ENCODE data around the gene RFXANK.

The RFXANK gene

GRCh38 chr19:19185853-19186740, 6.0 kb upstream of the RFXANK start:
- Histone ChIP-seq H3K4me3 (ENCODE audit: low read depth in 1 of 2, low read length in 2 of 2) (no peak overlapping the region), H3K27me3 (ENCODE audit: control insufficient read depth in 1 of 2, insufficient read depth in 2 of 2, low read length in 2 of 2) (no peaks in the 10 kb centered on the region), H3K27ac (ENCODE audit: low read depth, low read length) (no peak overlapping the region), H3K4me1 (ENCODE audit: control insufficient read depth in 1 of 2, insufficient read depth in 2 of 2, low read length in 2 of 2) (peaks cover 0 to 15% of the 10 kb centered on the region in 2 donors), H3K9ac (ENCODE audit: low read depth in 1 of 2, low read length in 2 of 2) (no peak overlapping the region), H3K9me3 (ENCODE audit: control insufficient read depth in 1 of 2, low read length in 2 of 2) (peaks cover 0 to 2% of the 10 kb centered on the region in 2 donors), H3K36me3 (ENCODE audit: control insufficient read depth in 1 of 2, insufficient read depth in 2 of 2, low read length in 2 of 2) (peaks cover 16 to 36% of the 10 kb centered on the region in 2 donors)

- H3K4me3 ChIP-seq (ENCODE audit: low read depth in 1 of 2, low read length in 2 of 2), result no peak overlapping the region
- peaks cover 16 to 29% of the 10 kb centered on the region in 2 donors for H3K36me3 ChIP-seq (ENCODE audit: control insufficient read depth in 1 of 2, insufficient read depth in 2 of 2, low read length in 2 of 2)
- H3K9ac ChIP-seq (ENCODE audit: low read depth in 1 of 2, low read length in 2 of 2), result no peak overlapping the region
- no peak overlapping the region for H3K27ac ChIP-seq (ENCODE audit: low read depth, low read length)
- peaks cover 0 to 2% of the 10 kb centered on the region in 2 donors for H3K9me3 ChIP-seq (ENCODE audit: control insufficient read depth in 1 of 2, low read length in 2 of 2)
- no peaks in the 10 kb centered on the region for H3K27me3 ChIP-seq (ENCODE audit: control insufficient read depth in 1 of 2, insufficient read depth in 2 of 2, low read length in 2 of 2)
- peaks cover 0 to 19% of the 10 kb centered on the region in 2 donors for H3K4me1 ChIP-seq (ENCODE audit: control insufficient read depth in 1 of 2, insufficient read depth in 2 of 2, low read length in 2 of 2)
Measured at GRCh38 chr19:19186742-19187141, 5.3 kb upstream of the RFXANK start.

DNA sequence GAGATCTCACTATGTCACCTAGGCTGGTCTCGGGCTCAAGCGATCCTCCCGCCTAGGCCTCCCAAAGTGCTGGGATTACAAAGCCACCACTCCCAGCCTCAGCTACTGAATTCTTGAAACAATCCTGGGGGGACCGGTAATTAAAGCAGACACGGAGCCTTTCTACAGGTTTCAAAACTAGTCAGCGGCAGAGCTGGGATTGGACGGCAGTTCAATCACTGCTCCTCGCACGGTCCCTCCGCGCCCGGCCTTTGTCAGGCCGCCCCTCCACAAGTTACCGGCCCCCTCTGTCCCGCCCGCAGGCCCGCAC, 335 bp upstream of the RFXANK start:
- peaks cover 5 to 28% of the 10 kb centered on the region in 2 donors for H3K4me1 ChIP-seq (ENCODE audit: control insufficient read depth in 1 of 2, insufficient read depth in 2 of 2, low read length in 2 of 2)
- peak overlapping the region; percentile 100 for H3K9ac ChIP-seq (ENCODE audit: low read depth in 1 of 2, low read length in 2 of 2)
- H3K4me3 ChIP-seq (ENCODE audit: low read depth in 1 of 2, low read length in 2 of 2), result peak overlapping the region; percentile 79 to 98
- H3K36me3 ChIP-seq (ENCODE audit: control insufficient read depth in 1 of 2, insufficient read depth in 2 of 2, low read length in 2 of 2), result peaks cover 3 to 4% of the 10 kb centered on the region in 2 donors
- peaks cover 0 to 2% of the 10 kb centered on the region in 2 donors for H3K9me3 ChIP-seq (ENCODE audit: control insufficient read depth in 1 of 2, low read length in 2 of 2)
- H3K27me3 ChIP-seq (ENCODE audit: control insufficient read depth in 1 of 2, insufficient read depth in 2 of 2, low read length in 2 of 2), result no peaks in the 10 kb centered on the region
- peak overlapping the region; percentile 100 for H3K27ac ChIP-seq (ENCODE audit: low read depth, low read length)

GRCh38 chr19:19192910-19193423, 909 bp downstream of the RFXANK start:
- peak overlapping the region; percentile 73 to 100 for H3K9ac ChIP-seq (ENCODE audit: low read depth in 1 of 2, low read length in 2 of 2)
- H3K27ac ChIP-seq (ENCODE audit: low read depth, low read length), result peak overlapping the region; percentile 100
- H3K4me1 ChIP-seq (ENCODE audit: control insufficient read depth in 1 of 2, insufficient read depth in 2 of 2, low read length in 2 of 2), result peaks cover 5 to 28% of the 10 kb centered on the region in 2 donors
- H3K36me3 ChIP-seq (ENCODE audit: control insufficient read depth in 1 of 2, insufficient read depth in 2 of 2, low read length in 2 of 2), result peaks cover 0 to 7% of the 10 kb centered on the region in 2 donors
- H3K4me3 ChIP-seq (ENCODE audit: low read depth in 1 of 2, low read length in 2 of 2), result peak overlapping the region; percentile 79 to 91
- no peaks in the 10 kb centered on the region for H3K9me3 ChIP-seq (ENCODE audit: control insufficient read depth in 1 of 2, low read length in 2 of 2)
- no peaks in the 10 kb centered on the region for H3K27me3 ChIP-seq (ENCODE audit: control insufficient read depth in 1 of 2, insufficient read depth in 2 of 2, low read length in 2 of 2)

DNA sequence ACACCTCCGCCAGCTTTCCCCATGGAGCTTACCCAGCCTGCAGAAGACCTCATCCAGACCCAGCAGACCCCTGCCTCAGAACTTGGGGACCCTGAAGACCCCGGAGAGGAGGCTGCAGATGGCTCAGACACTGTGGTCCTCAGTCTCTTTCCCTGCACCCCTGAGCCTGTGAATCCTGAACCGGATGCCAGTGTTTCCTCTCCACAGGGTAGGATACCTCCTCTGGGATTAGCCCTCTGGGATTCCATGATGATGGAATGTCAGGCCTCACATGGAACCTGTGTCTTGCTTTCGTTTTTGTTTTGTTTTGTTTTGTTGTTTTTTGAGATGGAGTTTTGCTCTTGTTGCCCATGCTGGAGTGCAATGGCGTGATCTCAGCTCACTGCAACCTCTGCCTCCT, 1.9 kb downstream of the RFXANK start:
- Histone ChIP-seq H3K4me3 (ENCODE audit: low read depth in 1 of 2, low read length in 2 of 2) (peak overlapping the region; percentile 21 to 29), H3K36me3 (ENCODE audit: control insufficient read depth in 1 of 2, insufficient read depth in 2 of 2, low read length in 2 of 2) (peaks cover 9 to 17% of the 10 kb centered on the region in 2 donors), H3K9ac (ENCODE audit: low read depth in 1 of 2, low read length in 2 of 2) (peak overlapping the region in 1 of 2 donors; percentile 18), H3K27me3 (ENCODE audit: control insufficient read depth in 1 of 2, insufficient read depth in 2 of 2, low read length in 2 of 2) (no peaks in the 10 kb centered on the region), H3K9me3 (ENCODE audit: control insufficient read depth in 1 of 2, low read length in 2 of 2) (no peaks in the 10 kb centered on the region), H3K4me1 (ENCODE audit: control insufficient read depth in 1 of 2, insufficient read depth in 2 of 2, low read length in 2 of 2) (peaks cover 5 to 28% of the 10 kb centered on the region in 2 donors), H3K27ac (ENCODE audit: low read depth, low read length) (peak overlapping the region; percentile 25)

DNA sequence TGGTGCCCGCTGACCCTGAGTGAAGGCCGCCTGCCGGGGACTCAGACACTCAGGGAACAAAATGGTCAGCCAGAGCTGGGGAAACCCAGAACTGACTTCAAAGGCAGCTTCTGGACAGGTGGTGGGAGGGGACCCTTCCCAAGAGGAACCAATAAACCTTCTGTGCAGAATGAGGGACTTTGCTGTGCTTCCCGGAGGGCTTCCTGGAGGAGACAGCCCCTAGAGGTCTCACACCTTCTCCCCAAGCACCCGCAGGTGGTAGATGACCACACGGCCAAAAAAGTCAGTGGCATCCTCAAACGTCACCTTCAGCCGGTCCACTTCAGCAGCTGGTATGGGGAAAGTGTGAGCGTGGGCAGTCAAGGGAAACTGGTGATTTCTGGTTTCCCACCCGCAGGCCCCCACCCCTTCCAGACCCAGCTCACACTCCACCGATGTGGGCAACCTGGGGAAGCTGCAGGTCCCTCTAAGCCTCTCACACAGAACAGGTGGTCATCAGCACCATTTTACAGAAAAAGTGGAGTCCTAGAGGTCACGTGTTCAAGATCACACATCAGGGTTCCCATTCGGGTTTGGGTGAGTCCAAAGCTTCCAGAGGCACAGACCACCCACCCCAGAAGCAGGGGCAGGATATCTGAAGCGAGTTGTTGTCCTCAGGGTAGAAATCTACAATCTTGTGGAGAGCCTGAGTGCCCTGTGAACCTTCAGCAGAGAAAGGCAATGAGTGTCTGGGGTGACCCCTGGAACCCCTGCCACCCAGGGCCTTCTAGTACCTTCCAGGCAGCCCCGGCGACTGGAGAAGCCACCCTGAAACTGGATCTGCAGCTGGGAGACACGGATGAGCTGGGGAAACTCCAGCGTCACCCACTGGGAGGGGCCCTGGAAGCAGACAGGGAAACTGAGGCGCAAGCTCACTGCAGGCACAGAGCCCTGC, 9.9 kb downstream of the RFXANK start:
- Histone ChIP-seq H3K4me1 (ENCODE audit: control insufficient read depth in 1 of 2, insufficient read depth in 2 of 2, low read length in 2 of 2) (peaks cover 10 to 17% of the 10 kb centered on the region in 2 donors), H3K36me3 (ENCODE audit: control insufficient read depth in 1 of 2, insufficient read depth in 2 of 2, low read length in 2 of 2) (peaks cover 13 to 27% of the 10 kb centered on the region in 2 donors), H3K27me3 (ENCODE audit: control insufficient read depth in 1 of 2, insufficient read depth in 2 of 2, low read length in 2 of 2) (no peaks in the 10 kb centered on the region), H3K27ac (ENCODE audit: low read depth, low read length) (no peak overlapping the region), H3K9me3 (ENCODE audit: control insufficient read depth in 1 of 2, low read length in 2 of 2) (no peaks in the 10 kb centered on the region), H3K4me3 (ENCODE audit: low read depth in 1 of 2, low read length in 2 of 2) (peak overlapping the region; percentile 86 to 94), H3K9ac (ENCODE audit: low read depth in 1 of 2, low read length in 2 of 2) (peak overlapping the region; percentile 82 to 85)

- Histone ChIP-seq H3K9ac (ENCODE audit: low read depth in 1 of 2, low read length in 2 of 2) (peak overlapping the region; percentile 82 to 85), H3K9me3 (ENCODE audit: control insufficient read depth in 1 of 2, low read length in 2 of 2) (peaks cover 0 to under 1% of the 10 kb centered on the region in 2 donors), H3K27ac (ENCODE audit: low read depth, low read length) (no peak overlapping the region)
Measured at GRCh38 chr19:19202707-19203011, 10.6 kb downstream of the RFXANK start.

GRCh38 chr19:19203012-19203856, 11.2 kb downstream of the RFXANK start, which contains the start of gene NR2C2AP:
NR2C2AP (minus strand) TSS chr19:19203414; CDS start chr19:19203060, 354 bp downstream.
- no peaks in the 10 kb centered on the region for H3K27me3 ChIP-seq (ENCODE audit: control insufficient read depth in 1 of 2, insufficient read depth in 2 of 2, low read length in 2 of 2)
- H3K4me3 ChIP-seq (ENCODE audit: low read depth in 1 of 2, low read length in 2 of 2), result peak within 1 kb of the TSS; percentile 86 to 94
- H3K4me1 ChIP-seq (ENCODE audit: control insufficient read depth in 1 of 2, insufficient read depth in 2 of 2, low read length in 2 of 2), result peaks cover 10 to 17% of the 10 kb centered on the region in 2 donors
- peaks cover 0 to 3% of the 10 kb centered on the region in 2 donors for H3K9me3 ChIP-seq (ENCODE audit: control insufficient read depth in 1 of 2, low read length in 2 of 2)
- H3K27ac ChIP-seq (ENCODE audit: low read depth, low read length), result no peak within 1 kb of the TSS
- H3K9ac ChIP-seq (ENCODE audit: low read depth in 1 of 2, low read length in 2 of 2), result peak within 1 kb of the TSS; percentile 82 to 85
- peaks cover 11 to 20% of the 10 kb centered on the region in 2 donors for H3K36me3 ChIP-seq (ENCODE audit: control insufficient read depth in 1 of 2, insufficient read depth in 2 of 2, low read length in 2 of 2)

More at GRCh38 chr19:19202707-19203011, 10.6 kb downstream of the RFXANK start:
- Histone ChIP-seq H3K4me1 (ENCODE audit: control insufficient read depth in 1 of 2, insufficient read depth in 2 of 2, low read length in 2 of 2) (peaks cover 10 to 17% of the 10 kb centered on the region in 2 donors), H3K36me3 (ENCODE audit: control insufficient read depth in 1 of 2, insufficient read depth in 2 of 2, low read length in 2 of 2) (peaks cover 13 to 23% of the 10 kb centered on the region in 2 donors), H3K27me3 (ENCODE audit: control insufficient read depth in 1 of 2, insufficient read depth in 2 of 2, low read length in 2 of 2) (no peaks in the 10 kb centered on the region), H3K4me3 (ENCODE audit: low read depth in 1 of 2, low read length in 2 of 2) (peak overlapping the region; percentile 86 to 94)

DNA sequence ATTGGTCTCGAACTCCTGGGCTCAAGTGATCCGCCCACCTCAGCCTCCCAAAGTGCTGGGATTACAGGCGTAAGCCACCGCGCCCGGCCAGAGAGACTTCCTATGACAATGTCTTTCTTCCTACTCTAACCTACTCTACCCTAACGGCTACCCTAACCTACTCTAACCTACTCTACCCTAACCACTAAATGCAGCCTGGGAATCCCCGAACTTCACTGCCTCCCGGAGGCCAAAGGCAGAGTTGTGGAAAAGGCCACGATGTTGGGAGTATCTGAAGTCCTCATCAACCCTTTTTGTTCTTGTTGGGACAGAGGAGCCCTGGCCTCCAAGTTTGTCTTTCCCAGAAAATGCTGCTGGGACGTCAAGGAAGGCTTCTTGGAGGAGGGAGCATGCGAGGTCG, 12.1 kb downstream of the RFXANK start:
- Histone ChIP-seq H3K36me3 (ENCODE audit: control insufficient read depth in 1 of 2, insufficient read depth in 2 of 2, low read length in 2 of 2) (peaks cover 1 to 11% of the 10 kb centered on the region in 2 donors), H3K27me3 (ENCODE audit: control insufficient read depth in 1 of 2, insufficient read depth in 2 of 2, low read length in 2 of 2) (peaks cover 0 to under 1% of the 10 kb centered on the region in 2 donors), H3K27ac (ENCODE audit: low read depth, low read length) (no peak overlapping the region), H3K9ac (ENCODE audit: low read depth in 1 of 2, low read length in 2 of 2) (no peak overlapping the region), H3K4me3 (ENCODE audit: low read depth in 1 of 2, low read length in 2 of 2) (no peak overlapping the region), H3K4me1 (ENCODE audit: control insufficient read depth in 1 of 2, insufficient read depth in 2 of 2, low read length in 2 of 2) (peaks cover 10 to 17% of the 10 kb centered on the region in 2 donors), H3K9me3 (ENCODE audit: control insufficient read depth in 1 of 2, low read length in 2 of 2) (peaks cover 0 to 3% of the 10 kb centered on the region in 2 donors)

Measured in duodenal mucosa (tissue), 2 donors.